HL-60 (cell line): ENCODE measurements around the gene TP73.

Experiments used
- GABPA ChIP-seq: IDR thresholded peaks from 2 replicates; pipeline ENCODE4 v1.6.1; 2012; ENCODE audit warnings: low read depth
- TF ChIP-seq, protein P1 (sequence below): IDR thresholded peaks from one replicate; pipeline ENCODE4 v1.5.1; 2011; ENCODE audit warnings: low read length, control low read depth, inconsistent platforms; ENCODE audit not compliant: insufficient read depth
- TF ChIP-seq, protein P2 (sequence below): IDR thresholded peaks from 2 replicates; pipeline ENCODE4 v1.6.1; 2012; ENCODE audit warnings: low read depth; ENCODE audit not compliant: insufficient replicate concordance

DNA sequence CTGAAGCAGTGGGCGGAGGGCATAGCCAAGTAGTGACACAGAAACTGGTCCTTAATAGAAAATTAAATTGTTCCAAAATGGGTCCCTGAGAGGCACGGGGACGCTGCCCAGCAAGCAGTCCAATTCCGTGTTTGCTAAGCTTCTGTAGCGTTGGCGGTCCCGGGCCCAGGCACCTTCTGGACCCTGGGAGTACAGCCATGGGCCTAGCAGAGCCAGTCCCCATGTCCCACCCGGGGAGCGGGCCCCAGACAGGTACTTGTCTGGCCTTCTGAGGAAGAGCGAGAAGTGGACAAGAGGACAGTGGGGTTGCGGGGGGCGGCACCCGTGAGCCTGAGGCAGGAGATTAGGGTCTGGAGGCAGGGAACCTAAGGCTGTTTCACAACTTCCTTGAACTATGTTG is 88.4 kb downstream of the TP73 start:
- TF ChIP-seq, protein P1, sequence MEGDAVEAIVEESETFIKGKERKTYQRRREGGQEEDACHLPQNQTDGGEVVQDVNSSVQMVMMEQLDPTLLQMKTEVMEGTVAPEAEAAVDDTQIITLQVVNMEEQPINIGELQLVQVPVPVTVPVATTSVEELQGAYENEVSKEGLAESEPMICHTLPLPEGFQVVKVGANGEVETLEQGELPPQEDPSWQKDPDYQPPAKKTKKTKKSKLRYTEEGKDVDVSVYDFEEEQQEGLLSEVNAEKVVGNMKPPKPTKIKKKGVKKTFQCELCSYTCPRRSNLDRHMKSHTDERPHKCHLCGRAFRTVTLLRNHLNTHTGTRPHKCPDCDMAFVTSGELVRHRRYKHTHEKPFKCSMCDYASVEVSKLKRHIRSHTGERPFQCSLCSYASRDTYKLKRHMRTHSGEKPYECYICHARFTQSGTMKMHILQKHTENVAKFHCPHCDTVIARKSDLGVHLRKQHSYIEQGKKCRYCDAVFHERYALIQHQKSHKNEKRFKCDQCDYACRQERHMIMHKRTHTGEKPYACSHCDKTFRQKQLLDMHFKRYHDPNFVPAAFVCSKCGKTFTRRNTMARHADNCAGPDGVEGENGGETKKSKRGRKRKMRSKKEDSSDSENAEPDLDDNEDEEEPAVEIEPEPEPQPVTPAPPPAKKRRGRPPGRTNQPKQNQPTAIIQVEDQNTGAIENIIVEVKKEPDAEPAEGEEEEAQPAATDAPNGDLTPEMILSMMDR: no peak
- TF ChIP-seq, protein P2, sequence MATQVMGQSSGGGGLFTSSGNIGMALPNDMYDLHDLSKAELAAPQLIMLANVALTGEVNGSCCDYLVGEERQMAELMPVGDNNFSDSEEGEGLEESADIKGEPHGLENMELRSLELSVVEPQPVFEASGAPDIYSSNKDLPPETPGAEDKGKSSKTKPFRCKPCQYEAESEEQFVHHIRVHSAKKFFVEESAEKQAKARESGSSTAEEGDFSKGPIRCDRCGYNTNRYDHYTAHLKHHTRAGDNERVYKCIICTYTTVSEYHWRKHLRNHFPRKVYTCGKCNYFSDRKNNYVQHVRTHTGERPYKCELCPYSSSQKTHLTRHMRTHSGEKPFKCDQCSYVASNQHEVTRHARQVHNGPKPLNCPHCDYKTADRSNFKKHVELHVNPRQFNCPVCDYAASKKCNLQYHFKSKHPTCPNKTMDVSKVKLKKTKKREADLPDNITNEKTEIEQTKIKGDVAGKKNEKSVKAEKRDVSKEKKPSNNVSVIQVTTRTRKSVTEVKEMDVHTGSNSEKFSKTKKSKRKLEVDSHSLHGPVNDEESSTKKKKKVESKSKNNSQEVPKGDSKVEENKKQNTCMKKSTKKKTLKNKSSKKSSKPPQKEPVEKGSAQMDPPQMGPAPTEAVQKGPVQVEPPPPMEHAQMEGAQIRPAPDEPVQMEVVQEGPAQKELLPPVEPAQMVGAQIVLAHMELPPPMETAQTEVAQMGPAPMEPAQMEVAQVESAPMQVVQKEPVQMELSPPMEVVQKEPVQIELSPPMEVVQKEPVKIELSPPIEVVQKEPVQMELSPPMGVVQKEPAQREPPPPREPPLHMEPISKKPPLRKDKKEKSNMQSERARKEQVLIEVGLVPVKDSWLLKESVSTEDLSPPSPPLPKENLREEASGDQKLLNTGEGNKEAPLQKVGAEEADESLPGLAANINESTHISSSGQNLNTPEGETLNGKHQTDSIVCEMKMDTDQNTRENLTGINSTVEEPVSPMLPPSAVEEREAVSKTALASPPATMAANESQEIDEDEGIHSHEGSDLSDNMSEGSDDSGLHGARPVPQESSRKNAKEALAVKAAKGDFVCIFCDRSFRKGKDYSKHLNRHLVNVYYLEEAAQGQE: no peak
- no peak for TF ChIP-seq GABPA
